Measurements from ENCODE around the gene PPM1J. TPM values are rescaled to one million over a fixed set of nuclear protein-coding genes. Genes with fewer than 3 reads are reported as not detected.

Gene PPM1J
- total and polyA plus RNA-seq, 9 of the 15 experiments (the other 6 are each of a cell fraction or from before 2014, with no cell fraction given) = 0.25 to 10.5 (median 4.2) TPM

- TF ChIP-seq ILF3 (IDR thresholded peaks at IDR 0.05; ENCODE audit: borderline replicate concordance) = no peak
- no peak for TF ChIP-seq U2AF2 (optimal IDR thresholded peaks at IDR 0.05; ENCODE audit: low read depth, low read length)
- TF ChIP-seq NCOA2 (IDR thresholded peaks at IDR 0.05; ENCODE audit: partially characterized antibody in 2 of 2) = no peak
- no peak for TF ChIP-seq FOXA1 (IDR thresholded peaks at IDR 0.05; ENCODE audit: borderline replicate concordance)
- no peak for TF ChIP-seq TSC22D4 (tag; IDR thresholded peaks at IDR 0.05)
- no peak for TF ChIP-seq SREBF2 (CRISPR knock-in tag; IDR thresholded peaks at IDR 0.05)
- TF ChIP-seq HMG20A (CRISPR knock-in tag; conservative IDR thresholded peaks at IDR 0.05) = no peak
- TF ChIP-seq CREB3L1 (IDR thresholded peaks at IDR 0.05; ENCODE audit: borderline replicate concordance, low read depth) = no peak
- TF ChIP-seq, protein P1, sequence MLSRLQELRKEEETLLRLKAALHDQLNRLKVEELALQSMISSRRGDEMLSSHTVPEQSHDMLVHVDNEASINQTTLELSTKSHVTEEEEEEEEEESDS (CRISPR knock-in tag; IDR thresholded peaks at IDR 0.05) = no peak
- no peak for TF ChIP-seq TAF7 (tag; IDR thresholded peaks at IDR 0.05)
- no peak for TF ChIP-seq ZBTB12 (CRISPR knock-in tag; IDR thresholded peaks at IDR 0.05)
- no peak for TF ChIP-seq CREM (IDR thresholded peaks at IDR 0.05; ENCODE audit: low read depth)
- no peak for TF ChIP-seq ZNF318 (IDR thresholded peaks at IDR 0.05; ENCODE audit: borderline replicate concordance in 1 of 2, low read depth in 1 of 2)
- TF ChIP-seq, protein P2, sequence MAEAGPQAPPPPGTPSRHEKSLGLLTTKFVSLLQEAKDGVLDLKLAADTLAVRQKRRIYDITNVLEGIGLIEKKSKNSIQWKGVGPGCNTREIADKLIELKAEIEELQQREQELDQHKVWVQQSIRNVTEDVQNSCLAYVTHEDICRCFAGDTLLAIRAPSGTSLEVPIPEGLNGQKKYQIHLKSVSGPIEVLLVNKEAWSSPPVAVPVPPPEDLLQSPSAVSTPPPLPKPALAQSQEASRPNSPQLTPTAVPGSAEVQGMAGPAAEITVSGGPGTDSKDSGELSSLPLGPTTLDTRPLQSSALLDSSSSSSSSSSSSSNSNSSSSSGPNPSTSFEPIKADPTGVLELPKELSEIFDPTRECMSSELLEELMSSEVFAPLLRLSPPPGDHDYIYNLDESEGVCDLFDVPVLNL (CRISPR knock-in tag; IDR thresholded peaks at IDR 0.05; ENCODE audit: low read depth) = no peak
- TF ChIP-seq LARP7 (IDR thresholded peaks at IDR 0.05) = no peak
Observed at GRCh38 chr1:112714313-112715263, 544 bp downstream of the PPM1J start (continued).
